Amniotic epithelial cell (primary cell): ENCODE results near the gene KLHDC8A.

ENCODE experiments used
- DNase-seq: peaks from one replicate; pipeline ENCODE4 v3.0.0-alpha.2; 2010; ENCODE audit warnings: low read depth

Gene KLHDC8A

DNA sequence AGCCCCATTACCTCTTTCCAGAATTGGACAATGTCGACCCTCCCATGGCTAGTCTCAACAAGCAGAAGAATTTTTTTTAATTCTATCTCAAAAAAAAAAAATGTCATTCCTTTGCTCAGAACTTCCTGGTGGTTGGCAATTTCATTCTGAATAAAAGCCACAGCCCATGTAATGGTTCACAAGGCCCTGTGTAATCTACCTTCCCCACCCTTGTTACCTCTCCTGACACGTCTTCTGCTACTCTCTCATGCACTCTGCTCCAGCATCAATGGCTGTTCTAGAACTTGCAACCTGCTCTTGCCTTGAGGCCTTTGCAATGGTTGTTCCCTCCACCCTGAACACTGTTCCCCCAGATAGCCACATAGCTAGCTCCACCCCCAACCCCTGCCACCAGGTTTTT, 60.6 kb downstream of the KLHDC8A start:
- no peak for DNase-seq

DNA sequence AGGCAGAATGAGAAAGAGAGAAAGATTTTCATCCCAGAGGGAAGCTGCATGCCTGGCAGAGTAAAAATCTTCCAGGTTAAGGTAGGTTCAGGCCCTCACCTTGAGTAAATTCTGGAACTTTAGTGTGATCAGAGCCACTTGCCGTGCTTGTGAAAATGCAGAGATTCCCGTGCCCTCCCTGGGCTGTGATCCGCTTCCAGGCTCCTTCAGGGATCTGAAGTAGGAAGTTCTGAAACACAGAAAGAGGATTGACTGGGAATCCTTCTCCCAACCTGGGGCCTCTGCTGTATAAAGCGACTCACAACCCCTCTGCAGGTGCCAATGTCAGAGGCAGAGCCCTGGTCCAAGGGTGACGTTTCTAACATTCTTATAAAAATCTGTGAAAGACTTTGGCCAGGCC, 61.8 kb downstream of the KLHDC8A start:
- no peak for DNase-seq

DNA sequence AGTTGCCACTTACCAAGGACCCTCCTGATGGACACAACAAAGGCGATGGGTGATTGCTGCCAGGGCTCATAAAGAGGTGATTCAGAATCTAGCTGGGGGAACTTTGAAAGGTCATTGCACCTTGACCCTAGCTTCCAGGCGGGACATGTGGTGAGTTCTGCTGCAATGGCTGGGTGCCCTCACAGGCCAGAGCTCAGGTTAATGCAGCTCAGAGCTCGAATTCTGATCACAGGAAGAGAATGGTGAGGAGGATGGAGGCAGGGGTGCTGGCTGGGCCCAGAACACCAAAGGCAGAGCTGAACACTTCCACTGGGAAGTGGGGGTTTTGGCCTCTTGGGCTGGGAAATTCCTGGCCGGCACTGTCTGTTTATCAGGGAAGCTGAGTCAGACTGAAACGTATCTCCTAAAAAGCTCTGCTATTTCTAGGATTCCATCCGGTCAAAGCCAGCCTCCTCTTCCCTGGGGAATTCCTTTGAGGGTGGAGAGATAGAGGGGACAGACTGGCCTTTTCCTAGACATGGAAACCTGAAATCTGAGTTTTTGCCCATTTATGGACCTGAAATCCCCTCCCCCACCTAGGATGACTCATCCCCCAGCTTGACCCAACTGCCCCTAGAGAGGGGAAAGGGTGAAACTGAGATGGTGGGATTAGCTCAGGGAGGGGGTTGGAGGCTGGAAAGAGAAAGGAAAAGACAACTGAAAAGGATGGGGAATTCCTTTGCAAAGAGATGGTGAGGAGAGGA, 62.4 kb downstream of the KLHDC8A start:
- DNase-seq: peak; percentile 93

DNA sequence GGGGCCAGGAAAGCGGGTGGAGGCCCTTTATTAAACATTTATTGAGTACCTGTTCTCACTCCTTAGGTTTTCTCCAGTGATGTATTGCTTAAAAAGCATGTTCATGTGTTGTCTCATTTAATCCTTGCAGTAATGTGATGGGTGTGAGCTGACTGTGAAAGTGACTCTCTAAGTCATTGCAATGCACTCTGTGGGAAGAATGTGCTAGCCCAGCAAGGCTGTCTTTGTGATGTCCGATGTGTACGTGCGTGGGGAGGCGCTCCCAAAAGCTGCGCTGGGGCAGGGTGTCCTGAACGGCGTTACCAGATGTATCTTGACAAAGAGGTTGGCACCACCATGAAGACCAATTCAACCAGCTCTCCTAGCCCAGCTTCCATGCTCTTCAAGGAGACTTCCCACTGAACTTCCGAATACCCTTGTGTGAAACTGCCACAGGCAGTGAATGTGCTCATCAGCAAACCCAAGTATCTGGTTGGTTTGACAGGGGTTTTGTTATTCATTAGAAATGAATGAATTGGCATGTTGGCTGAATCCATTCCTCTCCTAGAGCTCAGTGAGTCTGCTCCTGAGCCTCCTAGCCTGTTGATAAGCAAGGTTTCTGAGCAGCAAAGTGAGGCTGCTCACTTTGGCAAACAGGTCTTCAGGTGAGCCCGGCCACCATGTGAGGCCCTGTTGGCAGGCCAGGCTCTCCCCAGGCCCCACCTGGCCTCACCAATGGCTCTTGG, 63.2 kb downstream of the KLHDC8A start:
- no peak for DNase-seq

DNA sequence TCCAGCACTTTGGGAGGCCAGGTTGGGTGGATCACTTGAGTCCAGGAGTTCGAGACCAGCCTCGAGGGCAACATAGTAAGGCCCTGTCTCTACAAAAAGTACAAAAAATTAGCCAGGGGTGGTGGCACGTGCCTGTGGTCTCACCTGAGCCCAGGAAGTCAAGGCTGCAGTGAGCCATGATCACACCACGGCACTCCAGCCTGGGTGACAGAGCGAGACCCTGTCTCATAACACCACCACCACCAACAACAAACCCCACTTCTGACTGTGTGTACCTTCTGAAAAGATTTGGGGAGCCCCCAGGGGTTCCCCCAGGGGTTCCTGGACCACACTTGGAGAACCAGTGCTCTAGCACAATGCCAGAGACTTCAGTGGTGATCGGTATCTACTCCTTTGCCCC, 65.1 kb downstream of the KLHDC8A start:
- DNase-seq: no peak

DNA sequence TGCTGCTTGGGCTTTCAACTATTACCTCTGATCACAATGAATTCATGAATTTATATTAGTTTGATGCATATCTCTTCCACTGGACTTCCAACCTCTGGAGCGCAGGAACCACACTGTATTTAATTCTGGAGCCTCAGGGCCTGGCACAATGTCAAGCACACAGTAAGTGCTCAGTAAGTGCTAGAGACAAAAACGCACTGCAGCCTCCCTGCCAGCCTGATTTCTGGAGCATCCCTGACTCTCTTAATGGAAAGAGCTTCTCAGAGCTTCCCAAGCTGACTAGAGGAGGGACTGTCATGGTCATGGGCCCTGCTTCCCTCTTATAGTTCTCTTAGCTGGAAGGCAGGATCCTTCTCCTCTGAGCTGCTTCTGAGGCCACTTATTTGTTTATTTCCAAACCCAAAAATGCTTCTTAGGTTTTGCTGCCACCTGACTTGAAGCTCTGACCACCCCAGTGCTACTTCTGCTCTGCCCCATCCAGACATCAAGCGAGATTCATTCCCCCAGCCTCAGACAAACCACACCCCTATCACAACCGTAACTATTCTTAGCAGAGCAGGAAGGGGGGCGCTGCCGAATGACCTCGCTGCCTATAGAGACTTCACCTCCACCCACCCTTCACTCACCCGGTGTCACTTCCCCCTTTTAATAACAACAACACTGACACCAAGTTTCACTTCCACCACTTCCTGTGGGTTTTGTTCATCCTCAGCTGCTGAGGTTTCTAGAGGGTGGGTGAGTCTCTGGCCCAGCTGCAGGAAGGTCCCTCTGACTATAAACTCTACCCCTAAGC, 68.8 kb downstream of the KLHDC8A start:
- DNase-seq: no peak

DNA sequence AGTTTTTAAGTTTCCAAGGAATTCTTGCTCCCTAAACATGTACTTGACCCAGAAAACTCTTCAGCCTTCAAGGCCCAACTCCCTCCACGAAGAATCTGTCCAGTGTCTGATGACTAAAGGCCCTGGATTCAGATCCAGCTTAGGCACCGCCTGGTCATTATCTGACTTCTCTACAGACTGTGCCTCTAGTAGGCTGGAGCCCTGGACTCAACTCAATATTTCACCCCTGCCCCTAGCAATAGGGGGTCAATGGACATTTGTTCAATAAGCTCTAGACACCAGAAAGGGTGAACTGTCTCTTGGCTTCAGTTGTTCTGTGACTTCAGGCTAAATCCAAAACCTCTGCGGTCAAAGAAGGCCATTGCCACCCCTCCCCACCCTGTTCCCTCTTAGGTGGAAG, 69.6 kb downstream of the KLHDC8A start:
- DNase-seq: no peak

DNA sequence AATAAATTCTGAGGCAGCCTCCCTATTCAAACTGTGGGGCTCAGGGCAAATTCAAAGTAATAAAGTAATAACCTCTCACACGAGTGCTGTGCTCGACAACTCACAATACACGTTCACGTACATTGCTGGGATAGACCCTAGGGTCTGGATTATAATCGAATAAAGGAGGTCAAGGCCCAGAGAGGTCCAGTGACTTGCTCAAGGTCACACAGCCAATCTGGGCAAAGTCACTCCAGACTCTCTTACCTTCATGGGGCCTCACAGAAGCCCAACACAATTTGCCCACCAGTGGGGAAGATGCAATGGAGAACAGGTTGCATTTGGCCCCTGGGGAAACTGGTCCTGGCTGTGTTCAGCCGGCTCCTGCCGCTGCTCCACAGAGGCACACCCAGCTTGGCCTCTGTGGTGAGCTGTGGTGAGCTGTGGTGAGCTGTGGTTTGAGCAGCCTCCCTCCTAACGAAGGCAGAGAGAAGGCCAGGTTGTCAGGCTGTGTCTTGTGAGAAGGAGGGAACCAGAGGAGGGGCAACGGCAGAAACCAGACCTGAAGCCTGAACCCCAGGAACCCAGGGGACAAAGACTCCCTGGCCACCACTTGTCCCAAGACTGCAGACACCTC, 70.3 kb downstream of the KLHDC8A start:
- peak; percentile 57 for DNase-seq
